ENCODE data around the gene PTPN18. TPM values are rescaled to one million over a fixed set of nuclear protein-coding genes. Genes with fewer than 3 reads are reported as not detected.

The PTPN18 gene
- total and polyA plus RNA-seq, 2 donors (not counting 3 experiments of a cell fraction or from before 2014, with no cell fraction given) = 39.4 to 39.6 TPM

- no peaks in the 10 kb centered on the region for H3K36me3 ChIP-seq (ENCODE audit: control insufficient read depth in 2 of 2, extremely low read depth in 1 of 2, insufficient read depth in 2 of 2, low read length in 2 of 2)
- H3K9me3 ChIP-seq (replicated peaks; ENCODE audit: control insufficient read depth, insufficient read depth, low read length) = no peaks in the 10 kb centered on the region
- CTCF ChIA-PET = interaction anchor here (1.3 to 1.5 kb wide), 3 partner anchors 12 to 21 kb away, joined by 5 to 6 read pairs (median 5); partner anchors contain the start of gene IMP4
- POLR2A ChIA-PET = no interaction called here
- DNase-seq (ENCODE audit: low read depth, low spot score) = no peak
- H2AFZ ChIP-seq (ENCODE audit: low read depth, low read length) = no peak overlapping the region
- no peak overlapping the region for H3K27ac ChIP-seq (ENCODE audit: insufficient read depth, low read depth, low read length)
- dilution Hi-C loops (cut with MboI; ENCODE audit: extremely low pct_ligation_motif_present, low sequenced_read_pairs) = no loop called here
- intact Hi-C loops (cut with micrococcal nuclease) = loop anchor here (10.0 kb wide), 1 partner anchor 371 kb away; the partner anchor contains the start of gene GPR148
- TF ChIP-seq FOS (IDR thresholded peaks at IDR 0.05; ENCODE audit: borderline replicate concordance, insufficient read depth, low read length) (no peak), POLR2A (IDR thresholded peaks at IDR 0.05; ENCODE audit: low read depth, low read length) (no peak), POLR2AphosphoS5 (IDR thresholded peaks at IDR 0.05; ENCODE audit: insufficient read depth, low read depth, low read length) (no peak), GATA2 (IDR thresholded peaks at IDR 0.05; ENCODE audit: insufficient read depth, insufficient read length, low read depth, low read length) (no peak), MYC (IDR thresholded peaks at IDR 0.05; ENCODE audit: low read depth, low read length) (no peak), JUN (IDR thresholded peaks at IDR 0.05; ENCODE audit: borderline replicate concordance, insufficient read depth, insufficient read length, low read depth) (no peak), CTCF (IDR thresholded peaks at IDR 0.05; ENCODE audit: extremely low read depth in 1 of 2, insufficient read depth in 1 of 2, low read depth in 1 of 2, low read length in 2 of 2) (no peak), MAX (IDR thresholded peaks at IDR 0.05; ENCODE audit: insufficient read depth, insufficient read length) (no peak), EZH2 (IDR thresholded peaks at IDR 0.05; ENCODE audit: borderline replicate concordance, low read depth, low read length, severe bottlenecking) (no peak)
- H3K4me1 ChIP-seq (ENCODE audit: control insufficient read depth, extremely low read depth, insufficient read depth, low read length) = peaks cover 4% of the 10 kb centered on the region
- no peaks in the 10 kb centered on the region for H3K9me1 ChIP-seq (replicated peaks; ENCODE audit: control insufficient read depth, extremely low read depth, insufficient read depth, low read length)
- FAIRE-seq = no peak
- BruUV-seq (replicated peaks) = no TSS peak
- no peak overlapping the region for H3K4me3 ChIP-seq (replicated peaks in 1 of 3; ENCODE audit: insufficient read depth in 1 of 3, low read depth in 1 of 3, low read length in 3 of 3)
- no peak overlapping the region for H3K9ac ChIP-seq (replicated peaks; ENCODE audit: extremely low read depth, insufficient read depth, low read length)
- H3K4me2 ChIP-seq (ENCODE audit: insufficient read depth, low read length) = no peak overlapping the region
- H3K79me2 ChIP-seq (ENCODE audit: control insufficient read depth, insufficient read depth, low read length) = no peaks in the 10 kb centered on the region
- H4K20me1 ChIP-seq (replicated peaks; ENCODE audit: control insufficient read depth, extremely low read depth, insufficient read depth, low read length) = no peaks in the 10 kb centered on the region
- H3K27me3 ChIP-seq (ENCODE audit: control insufficient read depth in 2 of 2, insufficient read depth in 2 of 2, low read length in 2 of 2) = no peaks in the 10 kb centered on the region
These were observed 1.8 kb upstream of the PTPN18 start for GRCh38 chr2:130354139-130354428.
